Upper lobe of left lung (tissue), 6 donors: ENCODE data around the gene NOS1AP. TPM values are rescaled to one million over a fixed set of nuclear protein-coding genes. Genes with fewer than 3 reads are reported as not detected.

ENCODE experiments used
- ATAC-seq, 2 donors: fragments of 200-7000 bp; cut with Tn5 transposase; one replicate each; pipeline ENCODE4 v1.9.1; 2022; ENCODE audit warnings: mild to moderate bottlenecking in 2 of 2, moderate library complexity in 2 of 2; ENCODE audit not compliant: low FRiP score in 2 of 2
- DNase-seq, 2 donors: peaks; one replicate each; pipeline ENCODE4 v3.0.0-alpha.2; 2019 to 2020
- H3K27ac ChIP-seq, 4 donors: fragments of 200-600 bp; sonication (generic); one replicate each; pipeline ENCODE4 v1.5.1; 2016 to 2019
- H3K27me3 ChIP-seq, 4 donors: fragments of 200-600 bp; sonication (generic); one replicate each; pipeline ENCODE4 v1.5.1; 2017 to 2019
- H3K36me3 ChIP-seq, 4 donors: fragments of 200-600 bp; sonication (generic); one replicate each; pipeline ENCODE4 v1.5.1; 2016 to 2019
- H3K4me1 ChIP-seq, 4 donors: fragments of 200-600 bp; sonication (generic); one replicate each; pipeline ENCODE4 v1.5.1; 2018 to 2019
- H3K4me3 ChIP-seq, 4 donors: fragments of 200-600 bp; sonication (generic); one replicate each; pipeline ENCODE4 v1.5.1; 2017 to 2019; ENCODE audit warnings: mild to moderate bottlenecking in 2 of 4, moderate library complexity in 1 of 4
- H3K9me3 ChIP-seq, 4 donors: fragments of 200-600 bp; sonication (generic); one replicate each; pipeline ENCODE4 v1.5.1; 2018 to 2019
- CTCF ChIP-seq, 6 experiments: fragments of 450-650 bp in 4 of 6; fragments of 200-600 bp in 2 of 6; sonication (generic) in 2 of 6; IDR thresholded peaks; one replicate each; pipeline ENCODE4 v1.5.1; 2016 to 2019; ENCODE audit warnings: antibody characterized with exemption in 6 of 6
- EP300 ChIP-seq, 4 donors: sonication (generic); formaldehyde crosslinking; IDR thresholded peaks; one replicate each; pipeline ENCODE4 v1.5.1; 2017; ENCODE audit warnings: antibody characterized with exemption in 4 of 4, control low read depth in 2 of 4
- POLR2A ChIP-seq, 4 donors: fragments of 450-650 bp; IDR thresholded peaks; one replicate each; pipeline ENCODE4 v1.5.1; 2016 to 2017; ENCODE audit warnings: antibody characterized with exemption in 4 of 4, mild to moderate bottlenecking in 2 of 4
- POLR2AphosphoS5 ChIP-seq, 2 donors: sonication (generic); formaldehyde crosslinking; IDR thresholded peaks; one replicate each; pipeline ENCODE4 v1.5.1; 2017; ENCODE audit warnings: antibody characterized with exemption in 2 of 2
- WGBS, 2 donors: methylation state at CpG; one replicate each; pipeline ENCODE4 v1.1.5; 2017 to 2018; 5-methylcytosine and 5-hydroxymethylcytosine counted together
- total RNA-seq, 6 donors: library from RNA; depleted of rRNA in 4 of 6; stranded (reverse); fragments of >200 nt in 4 of 6; gene quantifications; one replicate each; pipeline versions ENCODE4 v1.1.0 to v1.2.1, GENCODE V29; 2016 to 2021
- donor health status: DM: no; HTN: no; CAD: no; lungs with moderate emphysema.
- donor health status: DM: no; HTN: yes; CAD: no; lungs with severe emphysema.

Gene NOS1AP
- total RNA-seq, 6 donors from 2014 or later = 5.3 to 16.4 (median 6.5) TPM

- no peaks in the 10 kb centered on the region for H3K36me3 ChIP-seq
- WGBS, 2 donors = 89% methylated on average over 10 of the region's 10 CpGs
- H3K9me3 ChIP-seq = no peaks in the 10 kb centered on the region
- DNase-seq = no peak
- no peaks in the 10 kb centered on the region for H3K27me3 ChIP-seq
- H3K4me3 ChIP-seq = no peak overlapping the region
- no peaks in the 10 kb centered on the region for H3K4me1 ChIP-seq
- H3K27ac ChIP-seq = no peak overlapping the region
- ATAC-seq = no peak
- TF ChIP-seq CTCF (IDR thresholded peaks at IDR 0.05) = no peak
- no peak for TF ChIP-seq EP300 (IDR thresholded peaks at IDR 0.05)
- no peak for TF ChIP-seq POLR2AphosphoS5 (IDR thresholded peaks at IDR 0.05)
- TF ChIP-seq POLR2A (IDR thresholded peaks at IDR 0.05) = no peak
Observed at GRCh38 chr1:162400790-162401355, 331.4 kb downstream of the NOS1AP start.

GRCh38 chr1:162404550-162405160, 335.2 kb downstream of the NOS1AP start:
- H3K9me3 ChIP-seq = no peaks in the 10 kb centered on the region
- no peaks in the 10 kb centered on the region for H3K27me3 ChIP-seq
- H3K27ac ChIP-seq = no peak overlapping the region
- TF ChIP-seq EP300 (IDR thresholded peaks at IDR 0.05) (no peak), POLR2A (IDR thresholded peaks at IDR 0.05) (no peak), POLR2AphosphoS5 (IDR thresholded peaks at IDR 0.05) (no peak), CTCF (IDR thresholded peaks at IDR 0.05) (no peak)
- no peak overlapping the region for H3K4me3 ChIP-seq
- DNase-seq (no peak), ATAC-seq (peak in 1 of 2 donors; percentile 82)
- H3K36me3 ChIP-seq = no peaks in the 10 kb centered on the region
- 63 to 87% methylated on average over 5 of the region's 5 CpGs for WGBS, 2 donors
- H3K4me1 ChIP-seq = no peaks in the 10 kb centered on the region

DNA sequence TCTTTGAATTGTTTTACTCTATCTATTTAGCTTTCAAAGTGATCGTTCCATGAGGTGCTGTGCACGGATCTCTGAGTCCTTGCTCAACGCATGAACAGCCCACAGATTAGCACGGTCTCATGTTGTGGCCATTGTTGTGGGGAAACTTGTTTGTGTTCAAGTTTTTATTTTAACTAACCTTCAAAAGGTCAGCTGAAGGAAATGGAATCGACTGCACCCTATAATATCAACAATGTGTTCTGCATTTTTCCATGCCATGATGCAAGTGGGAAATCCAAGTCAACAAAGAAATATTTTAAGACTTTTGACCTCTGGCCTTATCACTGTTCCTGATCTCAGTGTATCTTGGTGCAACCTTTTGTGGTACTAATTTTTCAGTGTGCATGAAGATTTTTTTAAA, 336.3 kb downstream of the NOS1AP start:
- no peak for ATAC-seq
- WGBS, 2 donors = 38 to 60% methylated on average over 5 of the region's 5 CpGs

GRCh38 chr1:162406811-162407210, 337.3 kb downstream of the NOS1AP start:
- no peak overlapping the region for H3K27ac ChIP-seq
- no peak for TF ChIP-seq POLR2A (IDR thresholded peaks at IDR 0.05)
- no peak for TF ChIP-seq CTCF (IDR thresholded peaks at IDR 0.05)
- TF ChIP-seq POLR2AphosphoS5 (IDR thresholded peaks at IDR 0.05) = no peak
- TF ChIP-seq EP300 (IDR thresholded peaks at IDR 0.05) = no peak
- DNase-seq (no peak), ATAC-seq (no peak)
- no peaks in the 10 kb centered on the region for H3K27me3 ChIP-seq
- no peaks in the 10 kb centered on the region for H3K4me1 ChIP-seq
- no peak overlapping the region for H3K4me3 ChIP-seq
- WGBS, 2 donors = 89 to 93% methylated on average over 2 of the region's 2 CpGs
- no peaks in the 10 kb centered on the region for H3K36me3 ChIP-seq
- H3K9me3 ChIP-seq = no peaks in the 10 kb centered on the region

More for the DNA sequence above, 336.3 kb downstream of the NOS1AP start:
- Histone ChIP-seq H3K27ac (no peak overlapping the region), H3K4me3 (no peak overlapping the region), H3K27me3 (no peaks in the 10 kb centered on the region), H3K4me1 (no peaks in the 10 kb centered on the region), H3K9me3 (no peaks in the 10 kb centered on the region), H3K36me3 (no peaks in the 10 kb centered on the region)
- TF ChIP-seq POLR2A (IDR thresholded peaks at IDR 0.05) = no peak
- TF ChIP-seq EP300 (IDR thresholded peaks at IDR 0.05) = no peak
- no peak for TF ChIP-seq CTCF (IDR thresholded peaks at IDR 0.05)
- no peak for TF ChIP-seq POLR2AphosphoS5 (IDR thresholded peaks at IDR 0.05)
- DNase-seq = no peak

- WGBS, 2 donors = 96 to 100% methylated on average over 1 of the region's 1 CpG
- no peaks in the 10 kb centered on the region for H3K4me1 ChIP-seq
- DNase-seq = no peak
Observed at GRCh38 chr1:162407539-162407938, 338.0 kb downstream of the NOS1AP start.

More at GRCh38 chr1:162407539-162407938, 338.0 kb downstream of the NOS1AP start:
- H3K36me3 ChIP-seq = no peaks in the 10 kb centered on the region
- no peak for ATAC-seq
- no peak overlapping the region for H3K4me3 ChIP-seq
- TF ChIP-seq CTCF (IDR thresholded peaks at IDR 0.05) (no peak), POLR2AphosphoS5 (IDR thresholded peaks at IDR 0.05) (no peak), POLR2A (IDR thresholded peaks at IDR 0.05) (no peak), EP300 (IDR thresholded peaks at IDR 0.05) (no peak)
- H3K27me3 ChIP-seq = no peaks in the 10 kb centered on the region
- H3K9me3 ChIP-seq = no peaks in the 10 kb centered on the region
- no peak overlapping the region for H3K27ac ChIP-seq
